K562 (cell line): ENCODE results near the gene ENKUR. TPM values are rescaled to one million over a fixed set of nuclear protein-coding genes. Genes with fewer than 3 reads are reported as not detected.

Experiments used
- ATAC-seq: fragments of 200-7000 bp; cut with Tn5 transposase; 3 replicates; pipeline ENCODE4 v1.9.1; 2020; ENCODE audit warnings: moderate library complexity
- BruUV-seq: library from RNA; stranded (reverse); fragments of 400-500 nt; replicated peaks from 2 replicates; lab custom pipeline; 2021; lab: Mats Ljungman, UMichigan
- CTCF ChIA-PET: fragments of 300-600 bp; formaldehyde crosslinking; extraction: SDS; loops from one replicate; lab custom pipeline; 2021; ENCODE audit warnings: low intra/inter-chr PET ratio; lab: Yijun Ruan, JAX
- POLR2A ChIA-PET: fragments of 300-600, 350-650 bp; sonication (Branson Sonifier 250); formaldehyde crosslinking; extraction: SDS; loops from one replicate; lab custom pipeline; 2021; ENCODE audit warnings: antibody characterized with exemption, inconsistent platforms; lab: Yijun Ruan, JAX
- DNase-seq, 4 experiments: peaks; one replicate each; pipeline versions ENCODE4 v3.0.0 to v3.0.0-alpha.2; 2011 to 2018; ENCODE audit warnings: low spot score in 3 of 4, mixed read lengths in 3 of 4; ENCODE audit errors: extremely low read depth in 1 of 4
- FAIRE-seq: peaks from 2 replicates; lab custom pipeline; 2011; peaks lifted over from hg19 to GRCh38; lab: Jason Lieb, UNC
- H2AFZ ChIP-seq: 2 replicates; pipeline ENCODE4 v1.6.0; 2011; ENCODE audit warnings: low read depth, low read length, control low read depth, inconsistent platforms
- H3K27ac ChIP-seq: fragments of 200-600 bp; 3 replicates; pipeline ENCODE4 v1.8.0; 2011; ENCODE audit warnings: low read depth, mild to moderate bottlenecking, control low read depth, inconsistent platforms, low read length, moderate library complexity, mixed read lengths; ENCODE audit errors: extremely low read depth
- H3K27me3 ChIP-seq, 2 experiments: fragments of 300-600 bp in 1 of 2; 2 replicates in 1 of 2; 3 replicates in 1 of 2; pipeline versions ENCODE4 v1.6.0 to v1.8.0; 2011; ENCODE audit warnings: inconsistent platforms in 2 of 2, low read length in 2 of 2, mild to moderate bottlenecking in 1 of 2, mixed read lengths in 1 of 2, moderate library complexity in 1 of 2; ENCODE audit not compliant: control insufficient read depth in 2 of 2, insufficient read depth in 2 of 2
- H3K36me3 ChIP-seq: fragments of 300-600 bp; 3 replicates; pipeline ENCODE4 v1.8.0; 2011; ENCODE audit warnings: mild to moderate bottlenecking, low read length, inconsistent platforms; ENCODE audit not compliant: control insufficient read depth, insufficient read depth
- H3K4me1 ChIP-seq, 2 experiments: fragments of 200-600 bp in 1 of 2; replicated peaks in 1 of 2; 2 replicates in 1 of 2; 3 replicates in 1 of 2; pipeline versions ENCODE4 v1.5.1 to v1.8.0; 2011; ENCODE audit warnings: inconsistent platforms in 2 of 2, low read length in 2 of 2, mild to moderate bottlenecking in 1 of 2, mixed read lengths in 1 of 2, moderate library complexity in 1 of 2; ENCODE audit not compliant: control insufficient read depth in 2 of 2, insufficient read depth in 2 of 2
- H3K4me2 ChIP-seq: 2 replicates; pipeline ENCODE4 v1.6.1; 2011; ENCODE audit warnings: low read length, control low read depth, inconsistent platforms, mixed read lengths; ENCODE audit not compliant: insufficient read depth
- H3K4me3 ChIP-seq: fragments of 200-600 bp; sonication (generic), shearing (Covaris generic); 2 replicates; pipeline ENCODE4 v1.5.1; 2016; ENCODE audit warnings: control low read depth, inconsistent platforms
- H3K79me2 ChIP-seq: fragments of 200-600 bp; 3 replicates; pipeline ENCODE4 v1.8.0; 2011; ENCODE audit warnings: low read length, inconsistent platforms; ENCODE audit not compliant: control insufficient read depth, insufficient read depth
- H3K9ac ChIP-seq, 2 experiments: 2 replicates each; pipeline versions ENCODE4 v1.6.0 to v1.6.1; 2011; ENCODE audit warnings: low read depth in 2 of 2, low read length in 2 of 2, control low read depth in 1 of 2, inconsistent platforms in 1 of 2, mild to moderate bottlenecking in 1 of 2, mixed read lengths in 1 of 2; ENCODE audit not compliant: insufficient read depth in 1 of 2
- H3K9me1 ChIP-seq: one replicate; pipeline ENCODE4 v1.6.0; 2011; ENCODE audit warnings: inconsistent platforms, mild to moderate bottlenecking, low read length, moderate library complexity; ENCODE audit not compliant: control insufficient read depth, insufficient read depth
- H3K9me3 ChIP-seq: replicated peaks from 2 replicates; pipeline ENCODE4 v1.5.1; 2011; ENCODE audit warnings: low read depth, low read length, inconsistent platforms; ENCODE audit not compliant: control insufficient read depth, insufficient read depth
- H4K20me1 ChIP-seq: replicated peaks from 2 replicates; pipeline ENCODE4 v1.6.1; 2011; ENCODE audit warnings: low read length, inconsistent platforms, mixed read lengths; ENCODE audit not compliant: control insufficient read depth, insufficient read depth
- FOXA1 ChIP-seq: fragments of 450-650 bp; IDR thresholded peaks from 2 replicates; pipeline ENCODE4 v1.6.1; 2016; ENCODE audit warnings: mild to moderate bottlenecking, borderline replicate concordance
- HBP1 ChIP-seq: fragments of 450-650 bp; formaldehyde crosslinking; IDR thresholded peaks from 2 replicates; pipeline ENCODE4 v1.4.0; 2022; ENCODE audit warnings: missing genetic modification characterization
- POLR2G ChIP-seq: fragments of 200-400 bp; formaldehyde crosslinking; IDR thresholded peaks from 2 replicates; pipeline ENCODE4 v1.6.1; 2017; ENCODE audit warnings: low read depth, mild to moderate bottlenecking, antibody characterized with exemption, low read length, moderate library complexity
- REST ChIP-seq, 2 experiments: fragments of 450-650 bp; formaldehyde crosslinking in 1 of 2; IDR thresholded peaks; 2 replicates each; pipeline versions ENCODE4 v1.4.0 to v1.6.1; 2014 to 2020; ENCODE audit warnings: mild to moderate bottlenecking in 2 of 2, borderline replicate concordance in 1 of 2, low read depth in 1 of 2
- SMAD2 ChIP-seq: fragments of 150-350 bp; IDR thresholded peaks from 2 replicates; pipeline ENCODE4 v1.6.1; 2014; ENCODE audit warnings: low read depth, mild to moderate bottlenecking, low read length
- STAT6 ChIP-seq: sonication (generic); formaldehyde crosslinking; IDR thresholded peaks from 2 replicates; pipeline ENCODE4 v1.8.1; 2023; ENCODE audit warnings: mild to moderate bottlenecking, missing genetic modification reagents
- WGBS: fragments of 100-300 bp; shearing (Covaris generic); methylation state at CpG from one replicate; pipeline ENCODE4 v1.1.6; 2016; ENCODE audit warnings: low coverage, mixed read lengths; ENCODE audit not compliant: insufficient coverage; ENCODE audit errors: missing lambda C conversion rate; 5-methylcytosine and 5-hydroxymethylcytosine counted together
- in situ Hi-C: fragments of 300-500 bp; cut with MboI; formaldehyde crosslinking; loops from 4 replicates; pipeline ENCODE4 v1.15.0; 2018; ENCODE audit warnings: inconsistent platforms, mixed read lengths
- intact Hi-C: fragments of 100-400 bp; cut with micrococcal nuclease; formaldehyde crosslinking; loops from 2 replicates; pipeline ENCODE4 v1.14.2; 2022
- polyA plus RNA-seq, 8 experiments: library from polyadenylated mRNA; depleted of rRNA in 4 of 8; stranded (reverse) in 5 of 8; unstranded in 3 of 8; fragments of >200 nt; fragmentation: Nextera tagmentation in 2 of 8; fragmentation: Illumina TruSeq in 1 of 8; extraction: Ambion mirVana in 2 of 8; extraction: Trizol in 1 of 8; gene quantifications; 2 replicates each; pipeline versions ENCODE4 v1.2.1 to v1.2.3, GENCODE V29; 2011 to 2014; ENCODE audit warnings: inconsistent platforms in 1 of 8, missing spikeins in 1 of 8
- total RNA-seq, 7 experiments: library from RNA; depleted of rRNA in 6 of 7; stranded (reverse); fragments of >200 nt in 6 of 7; fragmentation: Illumina TruSeq in 2 of 7; extraction: Trizol in 2 of 7; gene quantifications; 2 replicates each; pipeline versions ENCODE4 v1.2.1 to v1.2.3, GENCODE V29; 2011 to 2021; ENCODE audit warnings: low replicate concordance in 1 of 7

The ENKUR gene
- total and polyA plus RNA-seq, 9 of the 15 experiments (the other 6 are each of a cell fraction or from before 2014, with no cell fraction given) = 0.06 to 0.46 (median 0.20) TPM

- H3K4me2 ChIP-seq = no peak overlapping the region
- H4K20me1 ChIP-seq = no peaks in the 10 kb centered on the region
- H3K79me2 ChIP-seq = no peaks in the 10 kb centered on the region
- no peaks in the 10 kb centered on the region for H3K9me1 ChIP-seq
- 84% methylated on average over 1 of the region's 1 CpG for WGBS
- no peaks in the 10 kb centered on the region for H3K36me3 ChIP-seq
- in situ Hi-C loops = no loop called here
- no peak overlapping the region for H2AFZ ChIP-seq
- no peaks in the 10 kb centered on the region for H3K27me3 ChIP-seq
- no peaks in the 10 kb centered on the region for H3K4me1 ChIP-seq
- no peak overlapping the region for H3K4me3 ChIP-seq
- POLR2A ChIA-PET = interaction anchor here (2.1 kb wide), 1 partner anchor 13 kb away, joined by 4 read pairs; no protein-coding TSS in a partner anchor
- DNase-seq (peak in 1 of 4 experiments; percentile 14), ATAC-seq (no peak), FAIRE-seq (no peak)
- no TSS peak for BruUV-seq
- CTCF ChIA-PET = interaction anchor here (0.6 to 1.5 kb wide), 5 partner anchors 21 to 297 kb away, joined by 3 to 5 read pairs (median 4); no protein-coding TSS in a partner anchor
- intact Hi-C loops = loop anchor here (1.0 to 5.0 kb wide), 2 partner anchors 55 to 201 kb away; no protein-coding TSS in a partner anchor
- H3K27ac ChIP-seq = no peak overlapping the region
- no peak overlapping the region for H3K9ac ChIP-seq
- H3K9me3 ChIP-seq = no peaks in the 10 kb centered on the region
- no peak for TF ChIP-seq HBP1 (CRISPR knock-in tag)
- TF ChIP-seq STAT6 (CRISPR knock-in tag) = no peak
- peak; percentile 67 for TF ChIP-seq REST (IDR thresholded peaks at IDR 0.05; ENCODE audit: borderline replicate concordance)
- no peak for TF ChIP-seq REST (CRISPR knock-in tag; IDR thresholded peaks at IDR 0.05; ENCODE audit: low read depth)
- no peak for TF ChIP-seq SMAD2
- TF ChIP-seq FOXA1 = no peak
- TF ChIP-seq POLR2G = no peak
Measured at GRCh38 chr10:25026463-25026862, 10.5 kb upstream of the ENKUR start.
